GM12878 (cell line): Measurements from ENCODE around the gene ZBTB33.

Source experiments
- CTCF ChIP-seq, 3 experiments: IDR thresholded peaks in 2 of 3; conservative IDR thresholded peaks in 1 of 3; 2 replicates each; pipeline ENCODE4 v1.5.1; 2011; ENCODE audit warnings: low read depth in 3 of 3, low read length in 3 of 3, mild to moderate bottlenecking in 3 of 3, control low read depth in 2 of 3, moderate library complexity in 2 of 3, inconsistent platforms in 1 of 3, mixed read lengths in 1 of 3; ENCODE audit not compliant: control insufficient read depth in 2 of 3, insufficient read depth in 1 of 3; ENCODE audit errors: extremely low read depth in 1 of 3
- E2F4 ChIP-seq: IDR thresholded peaks from 2 replicates; pipeline ENCODE4 v1.6.1; 2012; ENCODE audit warnings: low read depth, low read length, improper control_type of control experiment
- E4F1 ChIP-seq: fragments of 450-650 bp; IDR thresholded peaks from 2 replicates; pipeline ENCODE4 v1.6.1; 2018; ENCODE audit warnings: borderline replicate concordance, mild to moderate bottlenecking; ENCODE audit not compliant: partially characterized antibody
- IRF5 ChIP-seq: fragments of 450-650 bp; IDR thresholded peaks from 2 replicates; pipeline ENCODE4 v1.6.1; 2017; ENCODE audit warnings: borderline replicate concordance
- MAX ChIP-seq: IDR thresholded peaks from 2 replicates; pipeline ENCODE4 v1.6.1; 2012; ENCODE audit warnings: low read depth, low read length, improper control_type of control experiment
- RAD21 ChIP-seq: IDR thresholded peaks from 2 replicates; pipeline ENCODE4 v1.6.1; 2011; ENCODE audit warnings: mild to moderate bottlenecking, low read depth, low read length, moderate library complexity; ENCODE audit not compliant: insufficient read depth
- ZNF217 ChIP-seq: fragments of 450-650 bp; IDR thresholded peaks from 2 replicates; pipeline ENCODE4 v1.6.1; 2017; ENCODE audit warnings: antibody characterized with exemption, mild to moderate bottlenecking
- ZNF592 ChIP-seq: fragments of 450-650 bp; IDR thresholded peaks from 2 replicates; pipeline ENCODE4 v1.6.1; 2017; ENCODE audit warnings: mild to moderate bottlenecking, moderate library complexity

- no peak for TF ChIP-seq RAD21
- TF ChIP-seq ZNF217 = no peak
- no peak for TF ChIP-seq ZNF592
- no peak for TF ChIP-seq IRF5
- no peak for TF ChIP-seq MAX
- no peak for TF ChIP-seq CTCF (IDR thresholded peaks at IDR 0.05 in 2 of 3, conservative IDR thresholded peaks at IDR 0.05 in 1 of 3; ENCODE audit: control insufficient read depth in 2 of 3, extremely low read depth in 1 of 3, insufficient read depth in 1 of 3, low read depth in 3 of 3, low read length in 3 of 3)
- no peak for TF ChIP-seq E4F1
- no peak for TF ChIP-seq E2F4
Observed at GRCh38 chrX:120282697-120283096, 32.1 kb downstream of the ZBTB33 start.
